NCI-H1048 (cell line): ENCODE data around the gene SAG.

Experiments used
- DNase-seq: peaks from one replicate; lab custom pipeline; 2025; lab: John Stamatoyannopoulos, UW

SAG gene

DNA sequence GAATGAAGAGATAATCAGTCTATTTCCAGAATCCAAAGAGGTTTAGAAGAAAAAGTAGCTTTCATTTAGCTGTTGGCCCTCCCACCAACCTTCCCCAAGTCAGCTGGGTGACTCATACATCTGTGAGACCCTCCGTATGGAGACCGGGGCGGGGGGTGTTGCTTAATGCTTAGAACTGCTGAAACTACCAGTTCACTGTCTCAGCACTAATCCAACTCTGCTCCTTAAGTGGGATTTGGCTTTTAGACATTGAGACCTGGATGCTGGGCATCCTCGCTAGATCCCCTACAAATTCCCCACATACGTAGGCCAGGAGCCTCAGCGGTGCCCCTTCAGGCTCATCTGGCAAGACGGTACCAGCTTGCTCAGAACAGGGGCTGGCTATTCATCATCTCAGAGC, at the start of gene SAG:
Gene SAG (plus strand): TSS at position 252 of the 400 bp plus-strand sequence. CDS start 1,374 bp downstream, outside the sequence.
- no peak for DNase-seq

DNA sequence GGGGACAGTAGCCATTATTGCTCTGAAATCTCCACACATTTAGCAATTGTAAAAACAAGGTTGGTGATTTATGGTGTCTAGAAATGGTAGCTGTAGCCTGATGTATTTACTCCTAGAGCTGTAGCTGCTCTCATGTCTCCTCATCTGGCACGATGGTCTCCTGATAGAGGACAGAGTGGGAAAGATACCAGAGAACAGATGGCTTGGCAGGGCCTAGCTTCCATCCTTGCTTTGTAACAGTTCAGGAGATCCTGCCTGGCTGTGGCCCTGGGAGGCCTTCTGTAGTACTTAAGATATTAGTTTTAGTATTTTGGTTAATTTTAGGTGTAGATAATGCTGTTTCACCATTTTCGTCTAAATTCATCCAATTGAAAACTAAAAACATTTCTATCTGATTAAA, 49.4 kb upstream of the SAG start:
- no peak for DNase-seq

GRCh38 chr2:233259730-233260129, 47.9 kb upstream of the SAG start:
- no peak for DNase-seq

DNA sequence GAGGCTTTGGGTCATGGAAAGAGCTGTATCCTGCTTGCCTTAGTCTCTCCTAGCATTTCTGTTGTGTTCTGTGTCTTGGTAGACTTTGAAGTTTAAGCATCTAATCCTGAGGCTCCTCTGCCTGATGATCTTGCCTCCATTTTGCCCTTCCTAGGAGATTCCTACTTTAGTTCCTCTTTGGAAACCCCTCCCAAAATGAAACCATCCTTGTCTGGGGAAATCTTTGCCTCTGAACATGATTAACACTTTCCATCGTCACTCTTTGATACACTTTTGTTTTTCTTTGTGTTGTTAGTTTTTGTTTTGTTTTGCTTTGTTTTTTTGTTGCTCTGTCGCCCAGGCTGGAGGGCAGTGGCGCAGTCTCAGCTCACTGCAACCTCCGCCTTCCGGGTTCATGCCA, 47.0 kb upstream of the SAG start:
- DNase-seq = no peak

GRCh38 chr2:233261819-233262555, 45.6 kb upstream of the SAG start:
- DNase-seq = no peak

GRCh38 chr2:233262562-233262961, 45.1 kb upstream of the SAG start:
- DNase-seq = no peak

GRCh38 chr2:233263045-233263570, 44.5 kb upstream of the SAG start:
- DNase-seq = no peak

GRCh38 chr2:233264667-233265066, 42.9 kb upstream of the SAG start:
- no peak for DNase-seq

DNA sequence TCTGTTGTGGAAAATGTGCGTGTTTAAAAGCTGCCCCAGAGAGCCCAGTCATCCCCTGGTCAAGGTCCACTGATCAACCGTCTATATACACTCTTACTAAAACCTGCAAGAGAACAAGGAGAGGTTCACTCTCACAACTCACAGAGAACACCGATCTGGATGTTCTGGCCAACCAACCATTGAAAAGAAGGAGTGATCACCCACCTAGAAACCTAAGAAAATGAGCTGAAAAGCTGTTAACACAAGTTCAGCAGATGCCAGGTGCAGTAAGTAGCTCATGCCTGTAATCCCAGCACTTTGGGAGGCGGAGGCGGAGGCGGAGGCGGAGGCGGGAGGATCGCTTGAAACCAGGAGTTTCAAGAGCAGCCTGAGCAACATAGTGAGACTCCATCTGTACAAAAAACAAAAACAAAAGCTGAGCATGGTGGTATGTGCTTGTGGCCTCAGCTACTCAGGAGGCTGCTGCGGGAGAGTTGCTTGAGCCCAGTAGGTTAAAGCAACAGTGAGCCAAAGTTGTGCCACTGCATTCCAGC, 41.7 kb upstream of the SAG start:
- DNase-seq = no peak

DNA sequence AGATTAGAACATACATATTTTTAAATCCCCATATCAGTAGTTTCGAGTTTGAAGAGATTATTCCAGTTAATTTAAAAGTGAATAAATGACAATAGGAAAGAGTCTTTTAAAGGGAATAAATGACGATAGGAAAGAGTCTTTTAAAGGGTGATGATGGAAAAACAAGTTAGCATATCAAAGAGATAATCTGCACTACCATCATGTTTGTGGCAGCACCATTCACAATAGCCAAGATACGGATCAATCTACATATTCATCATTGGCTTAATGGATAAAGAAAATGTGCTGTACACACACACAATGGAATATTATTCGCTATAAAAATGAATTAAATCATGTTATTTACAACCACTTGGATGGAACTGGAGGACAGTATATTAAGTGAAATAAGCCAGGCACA, 41.1 kb upstream of the SAG start:
- DNase-seq = no peak

GRCh38 chr2:233267516-233268245, 39.9 kb upstream of the SAG start:
- DNase-seq = no peak

DNA sequence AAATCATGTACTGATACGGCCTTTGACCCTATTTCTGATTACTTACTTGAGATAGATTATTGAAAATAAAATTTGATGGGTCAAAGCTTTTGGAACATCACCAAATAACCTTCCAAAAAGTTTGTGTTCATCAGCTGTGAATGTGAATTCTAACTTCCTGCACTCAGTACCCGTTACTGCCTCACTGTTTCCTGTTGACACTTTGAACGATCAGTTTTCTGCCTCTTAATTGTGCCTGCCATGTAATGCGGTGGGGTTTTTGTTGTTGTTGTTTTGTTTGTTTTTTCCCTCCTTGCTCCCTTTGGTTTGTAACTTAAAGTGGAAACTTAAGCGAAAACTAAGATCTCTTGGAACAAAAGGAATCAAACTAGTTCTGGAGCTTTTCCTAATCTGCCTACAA, 37.2 kb upstream of the SAG start:
- no peak for DNase-seq

DNA sequence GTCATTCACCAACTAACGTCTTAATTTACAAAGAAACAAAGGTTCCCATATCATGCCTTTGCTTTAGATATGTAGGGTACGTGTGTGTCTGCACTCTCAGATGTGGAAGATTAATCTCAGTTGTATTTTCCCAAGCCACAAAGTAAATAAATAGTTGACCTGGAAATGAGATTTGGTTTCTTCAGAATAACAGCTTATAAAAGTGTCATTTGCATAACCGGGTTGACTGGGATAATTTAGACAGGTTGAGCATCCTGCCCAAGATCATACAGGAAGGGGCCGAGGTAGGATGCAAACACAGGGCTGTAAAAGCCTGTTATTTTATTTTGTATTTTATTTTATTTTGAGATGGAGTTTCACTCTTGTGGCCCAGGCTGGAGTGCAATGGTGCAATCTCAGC, 36.7 kb upstream of the SAG start:
- no peak for DNase-seq

DNA sequence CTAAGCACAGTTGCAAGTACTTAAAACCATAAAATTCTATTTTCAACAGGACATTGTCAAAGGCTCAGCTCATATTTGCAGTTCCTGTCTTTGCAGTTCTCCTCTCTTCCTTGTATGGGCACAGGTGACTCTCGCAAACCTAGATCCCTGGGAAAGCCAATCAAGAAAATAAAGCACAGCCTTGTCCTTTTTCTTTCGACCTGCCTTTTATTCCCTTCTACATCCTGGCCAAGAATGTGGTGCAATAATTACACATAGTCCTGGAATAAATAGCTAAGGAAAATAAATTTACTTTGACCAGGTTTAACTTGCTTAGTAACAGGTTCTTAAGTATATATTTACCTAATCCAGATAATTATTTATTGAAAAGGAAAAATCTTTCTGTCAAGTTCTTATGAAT, 35.9 kb upstream of the SAG start:
- no peak for DNase-seq

- DNase-seq = no peak
These were observed 34.5 kb upstream of the SAG start for GRCh38 chr2:233273120-233273519.

GRCh38 chr2:233275223-233275622, 32.4 kb upstream of the SAG start:
- DNase-seq = no peak

- DNase-seq = no peak
These were observed 28.7 kb upstream of the SAG start for GRCh38 chr2:233278921-233279320.

DNA sequence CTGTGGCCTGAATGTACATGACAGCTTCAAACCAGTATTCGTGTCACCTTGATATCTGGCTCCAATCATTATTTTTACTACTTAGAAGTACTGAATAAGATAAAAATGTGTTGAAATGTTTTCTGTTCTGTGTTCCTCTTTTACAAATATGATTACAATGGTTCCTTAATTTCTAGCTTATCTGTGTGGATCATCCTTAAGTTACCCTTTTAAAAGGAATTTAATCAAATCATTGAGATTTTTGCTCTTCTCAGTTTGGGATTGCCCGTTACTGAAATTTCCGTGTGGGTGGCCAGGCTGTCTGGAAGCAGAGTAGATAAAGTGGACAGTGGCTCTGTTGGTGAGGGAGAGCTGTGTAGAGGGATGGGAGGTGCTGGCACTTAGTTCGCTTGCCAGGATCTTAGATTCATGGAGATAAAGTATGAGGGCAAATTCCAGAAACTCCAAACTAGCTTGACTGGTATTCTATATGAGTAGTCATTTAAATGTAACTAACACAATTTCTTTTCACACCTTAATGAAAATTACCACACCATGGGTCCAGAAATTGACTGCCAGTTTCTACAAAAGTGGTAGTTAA, 27.4 kb upstream of the SAG start:
- no peak for DNase-seq

DNA sequence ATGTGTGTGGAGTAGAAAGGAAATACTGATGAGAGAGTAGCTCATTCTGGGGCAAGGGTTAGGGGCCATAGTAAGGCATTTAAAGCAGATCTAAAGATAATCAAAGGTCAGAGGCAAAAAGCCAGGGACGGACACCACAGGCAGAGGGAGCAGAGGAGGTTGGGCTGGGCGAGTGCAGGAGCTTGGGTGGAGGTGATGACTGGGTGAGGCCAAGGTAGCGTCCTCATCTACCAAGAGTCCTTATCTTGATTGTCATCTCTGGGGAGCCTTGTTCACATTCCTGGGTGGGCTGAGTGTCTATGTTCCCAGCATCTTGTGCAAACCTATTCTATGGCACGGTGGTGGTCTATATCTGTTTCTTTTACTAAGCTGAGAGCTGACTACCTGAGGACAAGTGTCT, 26.1 kb upstream of the SAG start:
- DNase-seq = no peak

- no peak for DNase-seq
These were observed 25.5 kb upstream of the SAG start for GRCh38 chr2:233281992-233282603.

GRCh38 chr2:233285921-233286320, 21.7 kb upstream of the SAG start:
- DNase-seq = no peak

DNA sequence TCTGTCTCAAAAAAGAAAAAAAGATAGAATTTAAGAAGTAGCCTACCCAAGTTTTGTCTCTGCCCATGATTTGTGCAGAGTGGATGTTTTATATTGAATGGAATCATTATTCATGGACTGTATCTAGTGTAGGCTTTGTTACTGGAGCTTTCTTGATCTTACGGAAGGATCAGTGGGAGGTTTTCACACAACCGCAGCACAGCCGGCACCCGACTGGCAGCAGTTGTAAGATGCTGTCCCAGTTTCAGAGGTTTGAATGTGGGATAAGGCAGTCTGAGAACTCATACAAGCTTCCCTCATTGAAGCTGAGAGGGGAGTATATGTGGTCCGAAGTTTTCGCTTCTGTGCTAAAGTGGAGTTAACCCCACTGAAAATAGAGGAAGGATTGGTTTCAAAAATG, 19.7 kb upstream of the SAG start:
- no peak for DNase-seq
